ENCODE results near the gene TGFB1.

The TGFB1 gene

GRCh38 chr19:41320568-41320967, 33.2 kb downstream of the TGFB1 start:
- Histone ChIP-seq H4K20me1 (ENCODE audit: insufficient read depth) (no peaks in the 10 kb centered on the region), H3K79me2 (ENCODE audit: insufficient read depth, low read depth) (peaks cover 6% of the 10 kb centered on the region; the same call in 1 of the 2 replicates), H3K36me3 (ENCODE audit: insufficient read depth) (peaks cover 10% of the 10 kb centered on the region; the same call in 1 of the 2 replicates), H3K4me1 (ENCODE audit: low read depth, poor library complexity, severe bottlenecking) (peaks cover under 1% of the 10 kb centered on the region), H3K4me2 (no peak overlapping the region), H3K9ac (no peak overlapping the region), H2AFZ (ENCODE audit: low read depth) (no peak overlapping the region), H3K27ac (no peak overlapping the region), H3K27me3 (ENCODE audit: insufficient read depth, low read depth) (no peaks in the 10 kb centered on the region), H3K4me3 (IDR thresholded peaks at IDR 0.05; ENCODE audit: insufficient read depth, low read depth, low read length) (no peak overlapping the region)
- TF ChIP-seq CTCF (conservative IDR thresholded peaks at IDR 0.05; ENCODE audit: low read depth, low read length) = no peak

- Histone ChIP-seq H3K27ac (no peak overlapping the region), H3K79me2 (ENCODE audit: insufficient read depth, low read depth) (peaks cover 10% of the 10 kb centered on the region; the same call in 1 of the 2 replicates), H4K20me1 (ENCODE audit: insufficient read depth) (no peaks in the 10 kb centered on the region), H3K4me3 (IDR thresholded peaks at IDR 0.05; ENCODE audit: insufficient read depth, low read depth, low read length) (no peak overlapping the region), H3K9ac (no peak overlapping the region), H3K36me3 (ENCODE audit: insufficient read depth) (peaks cover 10% of the 10 kb centered on the region; the same call in 1 of the 2 replicates), H2AFZ (ENCODE audit: low read depth) (no peak overlapping the region), H3K4me2 (no peak overlapping the region), H3K4me1 (ENCODE audit: low read depth, poor library complexity, severe bottlenecking) (no peaks in the 10 kb centered on the region), H3K27me3 (ENCODE audit: insufficient read depth, low read depth) (no peaks in the 10 kb centered on the region)
- TF ChIP-seq CTCF (conservative IDR thresholded peaks at IDR 0.05; ENCODE audit: low read depth, low read length) = no peak
These were observed 33.6 kb downstream of the TGFB1 start for GRCh38 chr19:41320185-41320518.

GRCh38 chr19:41319500-41320184, 34.1 kb downstream of the TGFB1 start:
- Histone ChIP-seq H3K27me3 (ENCODE audit: insufficient read depth, low read depth) (no peaks in the 10 kb centered on the region), H2AFZ (ENCODE audit: low read depth) (no peak overlapping the region), H4K20me1 (ENCODE audit: insufficient read depth) (no peaks in the 10 kb centered on the region), H3K4me1 (ENCODE audit: low read depth, poor library complexity, severe bottlenecking) (no peaks in the 10 kb centered on the region), H3K4me2 (no peak overlapping the region), H3K36me3 (ENCODE audit: insufficient read depth) (peaks cover 10% of the 10 kb centered on the region; the same call in 1 of the 2 replicates), H3K27ac (no peak overlapping the region), H3K79me2 (ENCODE audit: insufficient read depth, low read depth) (peaks cover 13% of the 10 kb centered on the region; the same call in 1 of the 2 replicates), H3K4me3 (IDR thresholded peaks at IDR 0.05; ENCODE audit: insufficient read depth, low read depth, low read length) (no peak overlapping the region), H3K9ac (no peak overlapping the region)
- TF ChIP-seq CTCF (conservative IDR thresholded peaks at IDR 0.05; ENCODE audit: low read depth, low read length) = no peak

- H3K36me3 ChIP-seq (ENCODE audit: insufficient read depth) = peaks cover 10% of the 10 kb centered on the region; the same call in 1 of the 2 replicates
- H3K4me1 ChIP-seq (ENCODE audit: low read depth, poor library complexity, severe bottlenecking) = no peaks in the 10 kb centered on the region
- H2AFZ ChIP-seq (ENCODE audit: low read depth) = no peak overlapping the region
- H3K27ac ChIP-seq = no peak overlapping the region
- no peak overlapping the region for H3K9ac ChIP-seq
- H4K20me1 ChIP-seq (ENCODE audit: insufficient read depth) = no peaks in the 10 kb centered on the region
- peaks cover 15% of the 10 kb centered on the region; the same call in 1 of the 2 replicates for H3K79me2 ChIP-seq (ENCODE audit: insufficient read depth, low read depth)
- H3K4me2 ChIP-seq = no peak overlapping the region
- TF ChIP-seq CTCF (conservative IDR thresholded peaks at IDR 0.05; ENCODE audit: low read depth, low read length) = no peak
- no peak overlapping the region for H3K4me3 ChIP-seq (IDR thresholded peaks at IDR 0.05; ENCODE audit: insufficient read depth, low read depth, low read length)
- no peaks in the 10 kb centered on the region for H3K27me3 ChIP-seq (ENCODE audit: insufficient read depth, low read depth)
These were observed 34.8 kb downstream of the TGFB1 start for GRCh38 chr19:41318696-41319499.
